Effector memory CD4-positive, alpha-beta T cell (primary cell): Measurements from ENCODE around the gene GSC2.
"Not testable (repeated sequence)": the region's sequence is repeated elsewhere in the genome, so short reads cannot be mapped to it uniquely, and the experiment has no call there.

Experiments
- DNase-seq, 3 donors: peaks; one replicate each; pipeline ENCODE4 v3.0.0-alpha.2; 2020
- H3K27ac ChIP-seq: 2 replicates; pipeline ENCODE4 v1.7.0; 2013; ENCODE audit warnings: mild to moderate bottlenecking, low read length, moderate library complexity; ENCODE audit not compliant: insufficient read depth, poor library complexity, severe bottlenecking
- H3K27me3 ChIP-seq: replicated peaks from 2 replicates; pipeline ENCODE4 v1.7.0; 2013; ENCODE audit warnings: mild to moderate bottlenecking, low read length; ENCODE audit not compliant: insufficient read depth, control insufficient read depth, poor library complexity, severe bottlenecking
- H3K36me3 ChIP-seq: 2 replicates; pipeline ENCODE4 v1.7.0; 2013; ENCODE audit warnings: mild to moderate bottlenecking, low read length, moderate library complexity; ENCODE audit not compliant: control insufficient read depth, insufficient read depth
- H3K4me1 ChIP-seq: 2 replicates; pipeline ENCODE4 v1.7.0; 2013; ENCODE audit warnings: low read length, mild to moderate bottlenecking; ENCODE audit not compliant: control insufficient read depth, insufficient read depth, poor library complexity, severe bottlenecking
- H3K4me3 ChIP-seq: 2 replicates; pipeline ENCODE4 v1.7.0; 2013; ENCODE audit warnings: low read length, low read depth, mild to moderate bottlenecking; ENCODE audit not compliant: insufficient read depth, poor library complexity, severe bottlenecking
- H3K9me3 ChIP-seq: 2 replicates; pipeline ENCODE4 v1.7.0; 2013; ENCODE audit warnings: mild to moderate bottlenecking, low read length, moderate library complexity; ENCODE audit not compliant: control insufficient read depth

The GSC2 gene

DNA sequence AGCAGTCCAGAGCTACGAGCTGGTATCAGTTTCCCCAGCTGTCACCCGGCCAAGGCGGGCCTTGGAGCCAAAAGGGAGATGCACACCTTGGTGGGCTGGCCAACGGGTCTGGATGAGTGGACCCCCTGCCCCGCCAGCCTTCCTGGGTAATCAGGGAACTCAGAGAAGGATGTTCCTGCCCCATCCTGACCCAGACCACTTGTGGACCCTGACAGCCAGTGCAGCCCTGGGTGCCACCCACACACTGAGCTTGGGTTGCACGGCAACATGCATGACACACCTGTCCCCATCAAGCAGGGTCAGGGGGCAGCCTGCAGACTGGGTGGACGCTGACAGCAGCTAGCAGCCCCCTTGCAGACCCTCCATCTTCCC, 19.8 kb upstream of the GSC2 start:
- no peaks in the 10 kb centered on the region for H3K36me3 ChIP-seq
- H3K4me3 ChIP-seq: peak overlapping the region; percentile 25
- no peaks in the 10 kb centered on the region for H3K9me3 ChIP-seq
- no peak overlapping the region for H3K27ac ChIP-seq
- peaks cover 31% of the 10 kb centered on the region for H3K4me1 ChIP-seq
- peaks cover 33% of the 10 kb centered on the region for H3K27me3 ChIP-seq
- DNase-seq: no peak

DNA sequence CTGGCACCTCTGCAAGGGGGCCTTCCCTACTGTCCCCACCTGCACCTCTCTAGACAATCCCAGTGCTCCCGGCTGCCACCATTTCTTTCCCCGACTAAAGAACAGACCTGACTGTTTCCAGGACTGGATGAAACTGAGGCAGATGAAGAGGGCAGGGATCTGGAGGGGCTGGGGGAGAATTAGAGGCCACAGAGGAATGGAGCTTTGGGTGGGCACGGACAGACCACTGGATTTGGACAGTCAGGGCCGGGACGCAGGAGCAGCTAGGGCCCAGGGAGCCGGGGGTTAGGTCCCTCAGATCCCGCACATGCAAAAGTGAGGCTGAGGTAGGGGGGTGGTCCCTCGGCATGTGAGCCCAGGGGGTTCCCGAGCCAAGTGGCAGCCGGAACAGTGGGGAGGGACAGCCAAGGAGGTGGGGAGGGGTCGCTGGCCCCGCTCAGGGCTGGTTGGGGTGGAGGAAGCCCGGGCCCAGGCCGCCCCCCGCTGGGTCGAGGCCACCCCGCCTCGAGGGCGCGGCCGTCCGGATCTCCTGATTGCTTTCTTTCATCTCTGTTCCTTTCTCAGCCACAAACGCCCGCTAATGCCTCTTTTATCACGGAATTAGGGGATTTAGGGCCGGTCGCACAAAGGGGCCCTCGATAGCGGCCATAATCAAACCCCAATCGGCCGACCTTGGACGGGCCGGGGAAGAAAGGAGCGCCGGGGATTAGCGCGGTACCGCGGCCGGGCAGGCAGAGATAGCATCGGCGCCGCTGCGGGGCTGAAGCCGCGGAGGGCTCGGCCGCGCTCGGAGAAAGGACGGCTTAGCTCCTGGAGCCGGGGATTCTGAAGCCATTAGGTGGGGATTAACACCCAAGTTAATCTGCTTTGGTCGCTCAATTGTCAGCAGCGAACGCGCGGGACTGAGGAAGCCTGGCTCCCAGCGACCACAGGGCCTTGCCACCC, 19.2 kb upstream of the GSC2 start:
- peak overlapping the region; percentile 25 for H3K4me3 ChIP-seq
- DNase-seq: no peak

DNA sequence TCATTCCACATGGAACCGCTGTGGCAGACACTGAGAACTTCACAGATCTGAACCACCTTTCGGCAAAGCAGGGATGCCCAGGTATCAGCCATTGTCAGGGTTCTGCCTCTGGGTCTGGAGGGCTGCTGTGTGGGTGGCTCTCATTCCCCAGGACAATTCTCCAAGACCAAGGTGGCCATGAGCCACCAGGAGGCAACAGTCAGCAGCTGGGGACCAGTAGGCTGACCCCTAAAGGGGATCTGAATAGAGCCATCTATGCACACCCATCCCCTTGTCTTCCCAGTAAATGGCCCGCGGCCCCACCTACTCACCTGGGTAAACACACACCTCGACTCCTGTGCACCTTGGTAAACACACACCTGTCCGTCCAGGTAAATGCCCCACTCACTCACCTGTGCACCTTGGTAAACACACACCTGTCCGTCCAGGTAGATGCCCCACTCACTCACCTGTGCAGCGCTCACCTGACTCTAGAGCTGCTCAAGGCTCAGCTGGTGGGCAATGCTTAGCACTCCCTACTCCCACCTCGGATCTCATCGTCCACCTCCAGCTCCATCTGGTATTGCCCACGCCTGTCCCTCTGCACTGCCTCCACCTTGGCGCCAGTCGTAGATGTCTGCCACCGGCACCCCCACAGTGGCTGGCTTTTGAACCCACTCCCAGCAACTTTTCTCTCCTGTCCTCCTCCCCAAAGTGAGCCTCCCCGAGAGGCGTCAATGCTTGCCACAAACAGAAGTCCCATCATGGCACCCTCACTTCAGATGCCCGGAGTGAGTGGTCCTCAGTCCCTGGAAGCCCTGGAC, 18.2 kb upstream of the GSC2 start:
- no peak overlapping the region for H3K27ac ChIP-seq
- no peaks in the 10 kb centered on the region for H3K36me3 ChIP-seq
- DNase-seq: no peak
- H3K4me1 ChIP-seq: peaks cover 31% of the 10 kb centered on the region
- H3K9me3 ChIP-seq: no peaks in the 10 kb centered on the region
- peaks cover 33% of the 10 kb centered on the region for H3K27me3 ChIP-seq
- no peak overlapping the region for H3K4me3 ChIP-seq

More for the DNA sequence above, 19.2 kb upstream of the GSC2 start:
- H3K9me3 ChIP-seq: no peaks in the 10 kb centered on the region
- no peak overlapping the region for H3K27ac ChIP-seq
- H3K27me3 ChIP-seq: peaks cover 33% of the 10 kb centered on the region
- H3K36me3 ChIP-seq: no peaks in the 10 kb centered on the region
- peaks cover 31% of the 10 kb centered on the region for H3K4me1 ChIP-seq

DNA sequence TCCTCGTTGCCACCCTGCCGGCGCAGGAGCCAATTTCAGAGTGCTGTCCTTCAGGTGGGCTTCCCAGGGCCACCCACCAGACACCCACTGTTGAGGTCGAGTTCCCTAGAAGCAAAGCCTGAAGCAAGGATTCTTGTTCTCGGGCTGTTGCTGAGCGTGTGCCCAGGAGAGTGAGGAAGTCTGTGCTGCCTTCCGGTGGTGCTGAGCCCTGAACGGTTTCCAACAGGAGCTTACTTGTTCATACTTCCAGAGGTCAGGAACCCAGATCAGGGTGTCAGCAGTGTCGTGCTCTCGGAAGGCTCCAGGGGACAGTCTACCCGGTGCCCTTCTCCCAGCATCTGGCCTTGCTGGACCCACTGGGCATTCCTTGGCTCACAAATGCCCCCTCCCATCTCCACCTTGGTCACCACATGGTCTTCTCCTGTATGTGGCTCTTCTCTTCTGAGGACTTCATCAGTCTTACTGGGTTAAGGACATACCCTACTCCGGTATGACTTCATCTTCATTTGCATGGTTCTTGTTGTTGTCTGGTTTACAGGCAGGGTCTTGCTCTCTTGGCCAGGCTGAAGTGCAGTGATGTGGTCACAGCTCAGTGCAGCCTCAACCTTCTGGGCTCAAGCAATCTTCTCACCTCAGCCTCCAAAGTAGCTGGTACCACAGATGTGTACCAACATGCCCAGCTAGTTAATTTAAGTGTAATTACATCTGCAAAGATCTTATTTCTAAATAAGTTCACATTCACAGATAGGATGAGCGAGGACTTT, 17.2 kb upstream of the GSC2 start:
- no peaks in the 10 kb centered on the region for H3K36me3 ChIP-seq
- DNase-seq: no peak
- H3K27ac ChIP-seq: no peak overlapping the region
- H3K4me3 ChIP-seq: no peak overlapping the region
- H3K27me3 ChIP-seq: peaks cover 33% of the 10 kb centered on the region
- H3K4me1 ChIP-seq: peaks cover 24% of the 10 kb centered on the region
- H3K9me3 ChIP-seq: no peaks in the 10 kb centered on the region

DNA sequence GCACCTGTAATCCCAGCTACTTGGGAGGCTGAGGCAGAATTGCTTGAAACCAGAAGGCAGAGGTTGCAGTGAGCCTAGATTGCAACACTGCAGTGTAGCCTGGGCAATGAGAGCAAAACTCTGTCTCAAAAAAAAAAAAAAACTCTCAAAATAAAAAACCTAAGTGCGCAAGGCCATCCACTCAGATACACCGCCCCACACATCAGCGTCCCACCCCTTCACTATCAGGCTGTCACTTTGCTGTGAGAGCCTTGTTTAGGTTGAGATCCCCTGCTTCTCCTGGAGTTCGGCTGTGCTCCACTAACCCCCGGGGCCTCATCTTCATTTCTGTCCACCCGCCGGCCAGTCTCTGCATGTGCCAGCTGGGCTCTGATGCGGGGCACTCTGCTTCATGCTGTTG, 16.3 kb upstream of the GSC2 start:
- DNase-seq: no peak
- Histone ChIP-seq H3K27me3 (peaks cover 33% of the 10 kb centered on the region), H3K9me3 (no peaks in the 10 kb centered on the region)

DNA sequence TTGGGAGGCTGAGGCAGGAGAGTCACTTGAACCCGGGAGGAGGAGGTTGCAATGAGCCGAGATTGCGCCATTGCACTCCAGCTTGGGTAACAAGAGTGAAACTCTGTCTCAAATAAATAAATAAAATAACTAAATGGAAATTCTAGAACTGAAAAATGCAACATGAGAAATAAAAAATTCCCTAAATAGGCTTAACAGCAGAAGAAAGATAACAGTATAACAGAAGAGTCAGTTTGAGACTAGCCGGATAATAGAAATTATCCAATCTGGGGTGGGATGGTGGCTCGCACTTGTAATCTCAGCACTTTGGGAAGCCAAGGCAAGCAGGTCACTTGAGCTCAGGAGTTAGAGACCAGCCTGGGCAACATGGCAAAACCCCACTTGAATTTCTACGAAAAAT, 14.3 kb upstream of the GSC2 start:
- Histone ChIP-seq H3K9me3 (no peaks in the 10 kb centered on the region), H3K27me3 (peaks cover 27% of the 10 kb centered on the region), H3K4me3 (no peak overlapping the region), H3K4me1 (peaks cover 4% of the 10 kb centered on the region), H3K27ac (no peak overlapping the region), H3K36me3 (no peaks in the 10 kb centered on the region)
- no peak for DNase-seq

More for the DNA sequence above, 16.3 kb upstream of the GSC2 start:
- Histone ChIP-seq H3K4me1 (peaks cover 18% of the 10 kb centered on the region), H3K36me3 (no peaks in the 10 kb centered on the region), H3K27ac (no peak overlapping the region), H3K4me3 (no peak overlapping the region)

DNA sequence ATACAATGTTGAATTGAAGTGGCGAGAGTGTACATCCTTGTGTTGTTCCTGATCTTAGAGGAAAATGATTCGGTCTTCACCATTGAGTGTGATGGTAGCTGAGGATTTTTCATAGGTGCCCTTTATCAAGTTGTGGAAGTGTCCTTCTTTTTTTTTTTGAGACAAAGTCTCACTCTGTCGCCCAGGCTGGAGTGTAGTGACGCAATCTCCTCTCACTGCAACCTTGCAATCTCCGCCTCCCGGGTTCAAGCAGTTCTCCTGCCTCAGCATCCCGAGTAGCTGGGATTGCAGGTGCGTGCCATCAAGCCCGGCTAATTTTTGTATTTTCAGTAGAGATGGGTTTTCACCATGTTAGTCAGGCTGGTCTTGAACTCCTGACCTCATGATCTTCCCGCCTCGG, 8.6 kb upstream of the GSC2 start:
- not testable (repeated sequence) for DNase-seq, H3K9me3 ChIP-seq, H3K27ac ChIP-seq, H3K36me3 ChIP-seq, H3K4me3 ChIP-seq, H3K27me3 ChIP-seq, H3K4me1 ChIP-seq

DNA sequence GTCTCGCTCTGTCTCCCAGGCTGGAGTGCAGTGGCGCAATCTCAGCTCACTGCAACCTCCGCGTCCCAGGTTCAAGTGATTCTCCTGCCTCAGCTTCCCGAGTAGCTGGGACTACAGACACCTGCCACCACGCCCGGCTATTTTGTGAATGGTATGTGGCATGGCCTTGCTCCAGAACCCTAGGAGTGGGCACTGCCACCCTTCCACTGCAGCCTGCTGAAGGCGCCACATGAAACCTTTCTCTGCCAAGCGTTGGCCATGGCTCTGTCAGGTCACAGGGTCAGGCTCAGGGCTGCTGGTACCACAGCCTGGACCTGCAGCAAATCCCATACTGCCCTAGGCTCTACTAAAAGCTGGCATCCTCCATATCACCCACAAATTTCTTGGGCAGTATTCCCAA, 6.0 kb upstream of the GSC2 start:
- not testable (repeated sequence) for DNase-seq
- H3K27me3 ChIP-seq: peaks cover 18% of the 10 kb centered on the region

DNA sequence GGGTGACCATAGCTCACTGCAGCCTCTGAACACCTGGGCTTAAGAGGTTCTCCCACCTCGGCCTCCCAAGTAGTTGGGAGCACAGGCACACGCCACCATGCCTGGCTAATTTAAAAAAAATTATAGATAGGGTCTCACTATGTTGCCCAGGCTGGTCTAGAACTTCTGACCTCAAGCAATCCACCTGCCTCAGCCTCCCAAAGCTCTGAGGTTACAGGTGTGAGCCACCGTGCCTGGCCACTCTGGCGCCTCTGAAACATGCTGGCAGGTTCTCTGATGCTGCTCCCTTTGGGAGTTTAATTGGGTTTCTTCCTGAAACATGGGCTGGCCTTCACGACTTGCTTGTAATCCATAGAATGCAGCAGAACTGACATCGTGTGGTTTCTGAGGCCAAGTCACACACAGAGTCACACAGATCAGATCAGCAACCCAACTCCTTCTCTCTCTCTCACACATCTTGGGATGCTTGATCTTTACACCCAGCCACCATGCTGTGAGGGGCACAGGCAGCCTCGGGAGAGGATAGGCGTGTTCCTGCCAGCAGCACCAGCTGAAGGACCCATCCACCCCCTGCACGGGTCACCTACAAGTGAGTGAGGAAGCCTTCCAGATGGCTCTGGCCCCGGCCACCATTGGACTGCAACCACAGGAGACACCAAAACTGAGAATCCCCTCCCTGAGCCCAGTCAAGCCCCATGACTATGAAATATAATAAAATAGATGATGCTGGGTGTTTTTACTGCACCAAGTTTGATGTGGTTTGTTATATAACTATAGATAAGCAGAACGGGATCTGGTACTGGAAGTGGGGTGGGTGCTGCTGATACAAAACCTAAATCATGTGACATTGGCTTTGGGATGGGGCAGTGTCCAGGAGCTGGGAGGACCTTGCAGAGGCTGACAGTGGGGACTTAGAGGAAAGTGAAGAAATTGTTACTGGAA, 3.1 kb upstream of the GSC2 start:
- H3K9me3 ChIP-seq: no peaks in the 10 kb centered on the region
- H3K4me1 ChIP-seq: peaks cover 15% of the 10 kb centered on the region
- no peak overlapping the region for H3K4me3 ChIP-seq
- H3K27me3 ChIP-seq: peaks cover 36% of the 10 kb centered on the region
- no peak overlapping the region for H3K27ac ChIP-seq
- no peaks in the 10 kb centered on the region for H3K36me3 ChIP-seq
- DNase-seq: no peak

More for the DNA sequence above, 6.0 kb upstream of the GSC2 start:
- not testable (repeated sequence) for H3K4me3 ChIP-seq, H3K4me1 ChIP-seq, H3K27ac ChIP-seq, H3K36me3 ChIP-seq, H3K9me3 ChIP-seq
